GM10248 (cell line): Measurements from ENCODE around the gene SLC27A3.
A peak's percentile ranks its signal among the peaks of the same experiment; 100 is the strongest.

Experiments
- CTCF ChIA-PET: fragments of 300-600 bp; sonication (Branson Sonifier 250); formaldehyde crosslinking; extraction: SDS; loops from one replicate; lab custom pipeline; 2021; ENCODE audit warnings: antibody characterized with exemption; lab: Yijun Ruan, JAX
- POLR2A ChIA-PET: fragments of 350-650 bp; sonication (Branson Sonifier 250); formaldehyde crosslinking; extraction: SDS; loops from one replicate; lab custom pipeline; 2020; ENCODE audit warnings: antibody characterized with exemption; lab: Yijun Ruan, JAX
- DNase-seq: peaks from one replicate; pipeline ENCODE4 v3.0.0; 2012; ENCODE audit errors: extremely low spot score
- TF ChIP-seq, protein P1 (sequence below): IDR thresholded peaks from 2 replicates; pipeline ENCODE4 v1.5.1; 2012; ENCODE audit warnings: mild to moderate bottlenecking, low read depth; ENCODE audit errors: extremely low read depth, missing control alignments, control extremely low read depth

The SLC27A3 gene

DNA sequence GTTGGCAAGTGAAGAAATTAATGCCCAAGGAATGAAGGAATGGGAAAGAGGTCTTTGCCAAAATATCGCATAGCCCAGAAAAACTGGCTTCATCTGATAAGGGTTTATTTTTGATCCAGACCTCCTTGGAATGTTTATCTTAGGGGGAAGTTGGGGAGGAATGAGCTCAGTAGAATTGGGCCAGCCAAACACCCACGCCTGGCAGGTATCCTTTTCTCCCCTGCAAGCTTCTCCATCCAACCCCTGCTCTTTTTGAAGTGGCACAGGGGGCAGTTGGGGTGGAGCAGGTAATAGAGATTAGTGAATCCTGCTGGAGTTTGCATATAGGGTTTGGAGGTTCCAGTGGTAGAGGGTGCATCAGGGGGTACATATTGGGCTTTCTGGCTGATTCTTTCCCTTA lies 26.3 kb upstream of the SLC27A3 start:
- no peak for DNase-seq
- ChIA-PET POLR2A (interaction anchor here (0.6 kb wide), 1 partner anchor 13 kb away, joined by 4 read pairs; no protein-coding TSS in a partner anchor), CTCF (interaction anchor here (0.8 to 2.0 kb wide), 19 partner anchors 11 to 238 kb away, joined by 3 to 16 read pairs (median 4); partner anchors contain the start of genes ILF2 and INTS3)
- TF ChIP-seq, protein P1, sequence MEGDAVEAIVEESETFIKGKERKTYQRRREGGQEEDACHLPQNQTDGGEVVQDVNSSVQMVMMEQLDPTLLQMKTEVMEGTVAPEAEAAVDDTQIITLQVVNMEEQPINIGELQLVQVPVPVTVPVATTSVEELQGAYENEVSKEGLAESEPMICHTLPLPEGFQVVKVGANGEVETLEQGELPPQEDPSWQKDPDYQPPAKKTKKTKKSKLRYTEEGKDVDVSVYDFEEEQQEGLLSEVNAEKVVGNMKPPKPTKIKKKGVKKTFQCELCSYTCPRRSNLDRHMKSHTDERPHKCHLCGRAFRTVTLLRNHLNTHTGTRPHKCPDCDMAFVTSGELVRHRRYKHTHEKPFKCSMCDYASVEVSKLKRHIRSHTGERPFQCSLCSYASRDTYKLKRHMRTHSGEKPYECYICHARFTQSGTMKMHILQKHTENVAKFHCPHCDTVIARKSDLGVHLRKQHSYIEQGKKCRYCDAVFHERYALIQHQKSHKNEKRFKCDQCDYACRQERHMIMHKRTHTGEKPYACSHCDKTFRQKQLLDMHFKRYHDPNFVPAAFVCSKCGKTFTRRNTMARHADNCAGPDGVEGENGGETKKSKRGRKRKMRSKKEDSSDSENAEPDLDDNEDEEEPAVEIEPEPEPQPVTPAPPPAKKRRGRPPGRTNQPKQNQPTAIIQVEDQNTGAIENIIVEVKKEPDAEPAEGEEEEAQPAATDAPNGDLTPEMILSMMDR: no peak

DNA sequence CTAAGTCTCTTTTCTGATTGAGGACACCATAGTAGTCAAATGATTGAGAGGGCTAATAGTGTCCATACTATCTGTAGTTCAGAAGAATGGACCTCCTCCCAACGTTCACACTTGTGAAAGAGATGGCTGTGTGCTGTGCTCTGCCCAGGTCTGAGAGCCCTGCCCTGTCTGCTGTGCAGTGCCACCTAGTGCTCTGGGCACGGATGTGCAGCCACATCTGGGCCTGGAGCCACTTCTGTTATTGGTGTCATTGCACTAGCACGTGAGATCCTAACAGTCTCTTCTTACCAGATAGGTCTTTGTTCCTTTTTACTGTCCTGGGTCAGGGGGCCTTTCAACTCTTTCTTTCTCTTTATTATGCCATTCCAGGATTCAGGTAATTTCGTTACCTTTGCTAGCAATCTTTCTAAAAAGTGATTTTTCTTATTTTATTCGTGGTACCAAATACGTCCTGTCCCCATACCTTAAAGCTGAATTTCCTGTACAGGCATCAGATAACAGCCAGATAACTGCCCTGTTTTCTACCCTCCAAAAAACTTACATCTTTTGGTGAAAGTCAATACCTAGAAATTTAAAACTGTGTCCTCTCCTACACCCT lies 25.7 kb upstream of the SLC27A3 start:
- TF ChIP-seq, protein P1: peak; percentile 96
- ChIA-PET CTCF (interaction anchor here (0.7 to 2.6 kb wide), 17 partner anchors 12 to 237 kb away, joined by 3 to 18 read pairs (median 4); partner anchors contain the start of genes INTS3 and NPR1), POLR2A (no interaction called here)
- peak; percentile 87 for DNase-seq

DNA sequence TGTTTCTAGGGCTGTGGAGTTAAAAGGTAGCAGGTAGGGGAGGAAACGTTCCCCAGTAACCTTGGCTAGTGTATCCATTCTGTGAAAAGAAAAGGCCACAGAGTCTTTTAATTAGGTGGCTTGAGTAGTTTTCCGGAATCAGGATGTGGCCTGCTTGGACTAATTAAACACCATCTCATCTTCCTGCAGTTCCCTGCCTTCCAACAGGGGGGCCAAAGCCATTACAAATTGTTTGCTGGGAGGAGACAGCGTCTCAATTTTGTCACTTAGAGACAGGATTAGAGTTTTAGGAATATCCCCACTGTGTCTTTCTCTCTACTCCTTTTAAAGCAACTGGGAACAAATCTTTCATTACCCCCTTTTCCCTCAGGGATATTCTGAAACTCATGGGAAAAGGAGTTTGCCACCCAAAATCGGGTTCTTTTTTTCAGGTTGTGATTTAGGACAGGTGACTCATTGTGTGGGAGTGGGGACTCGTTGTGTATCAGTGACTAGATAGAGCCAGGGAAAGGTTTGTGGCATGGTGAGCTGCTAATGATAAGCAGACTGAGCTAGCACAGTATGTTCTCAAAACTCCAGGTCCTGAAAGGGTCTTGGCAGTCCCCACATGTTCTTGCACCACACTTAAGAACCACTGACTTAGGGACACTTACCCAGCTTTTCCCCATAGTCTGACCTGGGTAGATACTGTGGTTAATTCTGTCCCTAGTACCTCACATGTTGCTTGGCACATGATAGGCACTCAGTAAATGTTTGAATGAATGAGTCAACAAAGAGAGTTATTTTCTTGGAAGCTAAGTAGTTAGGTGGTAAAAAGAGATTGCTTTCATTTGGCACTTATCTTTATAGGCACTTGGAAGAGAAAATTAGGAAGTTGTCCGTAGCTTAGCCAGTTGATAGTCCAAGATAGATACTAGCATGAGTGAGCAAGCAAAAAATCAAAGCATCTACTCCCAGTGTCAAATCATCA lies 24.9 kb upstream of the SLC27A3 start:
- ChIA-PET POLR2A (no interaction called here), CTCF (interaction anchor here (0.6 to 2.6 kb wide), 14 partner anchors 7 to 74 kb away, joined by 3 to 18 read pairs (median 4); partner anchors contain the start of gene NPR1)
- TF ChIP-seq, protein P1: no peak
- DNase-seq: no peak

DNA sequence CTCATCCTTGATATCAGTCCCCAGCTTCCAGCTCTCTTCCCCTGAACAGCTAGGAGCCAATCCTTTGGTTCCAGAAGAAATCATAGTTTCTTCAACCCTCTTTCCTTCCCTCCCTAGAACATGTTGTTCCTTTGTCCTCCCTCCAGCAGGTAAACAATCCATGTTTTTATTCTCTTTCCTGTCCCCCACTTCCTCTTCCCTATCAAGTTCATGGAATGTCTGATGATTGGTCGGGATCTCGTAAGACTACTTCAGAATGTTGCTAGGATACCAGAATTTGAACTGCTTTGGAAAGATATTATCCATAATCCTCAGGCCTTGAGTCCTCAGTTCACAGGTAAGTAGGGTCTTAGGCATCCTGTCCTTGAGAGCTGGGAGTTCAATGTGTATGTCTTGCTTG lies 23.1 kb upstream of the SLC27A3 start:
- POLR2A ChIA-PET: no interaction called here
- TF ChIP-seq, protein P1: no peak
- no peak for DNase-seq
- CTCF ChIA-PET: interaction anchor here (2.1 to 2.6 kb wide), 2 partner anchors 74 to 76 kb away, joined by 7 to 18 read pairs; partner anchors contain the start of gene NPR1

DNA sequence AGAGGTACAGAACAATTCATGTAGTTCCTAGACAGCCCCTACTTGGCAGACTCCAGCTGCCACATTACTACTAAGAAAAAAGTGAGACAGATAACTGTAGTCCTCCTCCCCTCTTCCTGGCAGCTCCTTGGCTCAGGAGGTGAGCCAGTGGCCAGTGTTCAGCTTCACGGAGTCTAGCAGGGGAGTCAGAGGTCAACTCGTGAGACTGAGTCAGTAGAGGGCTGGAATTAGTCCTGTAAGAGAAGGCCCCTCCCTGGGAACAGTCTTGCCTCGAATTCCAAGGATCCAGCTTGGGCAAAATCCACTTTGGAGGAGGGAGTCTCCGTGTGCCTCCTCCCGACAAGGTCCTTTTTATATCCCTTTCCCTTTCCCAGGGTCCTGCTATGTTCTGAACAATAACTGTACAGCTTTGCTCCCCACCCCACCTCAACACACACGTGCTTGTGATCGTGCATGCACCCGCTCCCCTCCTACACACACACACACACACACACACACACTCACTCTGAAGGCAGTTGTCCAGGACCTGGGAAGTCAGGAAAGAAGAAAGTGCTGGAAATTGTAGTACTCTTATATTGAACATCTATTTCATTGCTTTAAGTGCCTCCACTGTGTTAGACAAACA lies 22.5 kb upstream of the SLC27A3 start:
- ChIA-PET CTCF (interaction anchor here (2.4 kb wide), 1 partner anchor 75 kb away, joined by 5 read pairs; no protein-coding TSS in a partner anchor), POLR2A (interaction anchor here (0.6 kb wide), 1 partner anchor 13 kb away, joined by 3 read pairs; no protein-coding TSS in a partner anchor)
- TF ChIP-seq, protein P1: no peak
- no peak for DNase-seq
